Daoy (cell line): ENCODE measurements around the gene C4A. TPM values are rescaled to one million over a fixed set of nuclear protein-coding genes. Genes with fewer than 3 reads are reported as not detected.
"Not testable (repeated sequence)": the region's sequence is repeated elsewhere in the genome, so short reads cannot be mapped to it uniquely, and the experiment has no call there.

Experiments used
- DNase-seq: peaks from one replicate; pipeline ENCODE4 v3.0.0-alpha.2; 2015; ENCODE audit warnings: low read depth
- total RNA-seq: library from RNA; depleted of rRNA; stranded (reverse); fragments of >200 nt; shearing (Covaris generic); gene quantifications from 2 replicates; pipeline ENCODE4 v1.2.3, GENCODE V29; 2014

The C4A gene
- total RNA-seq, 1 experiment from 2014 or later, result 3.2 TPM

DNA sequence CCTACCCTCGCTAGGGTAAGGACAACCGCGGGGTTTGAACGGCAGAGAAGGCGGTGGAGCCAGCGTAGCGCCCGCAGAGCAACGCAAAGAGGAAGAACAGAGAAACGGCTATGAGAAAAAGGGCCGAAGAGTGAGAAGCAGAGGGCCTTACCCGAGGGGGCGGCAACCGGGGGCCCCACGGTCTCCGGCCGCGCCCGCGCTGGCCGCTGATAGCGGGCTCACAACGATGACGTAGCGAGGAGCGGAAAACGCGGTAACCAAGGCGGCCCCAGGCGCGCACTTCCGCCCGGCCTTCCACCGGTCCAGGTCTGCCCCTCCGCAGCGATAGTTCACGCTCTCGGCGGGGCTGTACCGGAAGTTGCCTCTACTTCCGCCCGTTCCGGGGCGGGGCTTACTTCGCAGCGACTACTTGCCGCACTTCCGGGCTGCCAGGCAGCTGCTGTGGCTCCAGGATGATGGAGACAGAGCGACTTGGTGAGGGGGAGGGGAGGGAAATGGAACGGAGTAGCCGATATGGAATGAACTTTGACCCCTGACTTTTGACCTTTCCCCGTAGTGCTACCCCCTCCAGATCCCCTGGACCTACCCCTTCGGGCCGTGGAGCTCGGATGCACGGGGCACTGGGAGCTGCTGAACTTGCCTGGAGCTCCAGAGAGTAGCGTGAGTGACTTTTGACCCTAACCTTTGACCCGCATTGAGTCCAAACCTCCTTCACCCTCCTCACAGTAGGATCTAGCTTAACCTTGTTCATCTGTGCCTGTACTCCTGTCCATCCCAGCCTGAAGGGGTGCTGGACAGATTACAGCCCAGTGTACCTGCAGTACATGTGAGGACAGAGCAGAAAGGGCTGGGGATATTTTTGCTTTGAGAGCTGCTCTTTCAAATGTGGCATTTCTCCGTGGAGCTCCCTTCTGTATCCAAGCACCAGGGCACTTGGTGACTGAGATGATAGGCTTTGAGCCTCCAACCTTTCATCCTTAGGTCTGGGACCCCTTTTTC, 22.8 kb upstream of the C4A start, which contains the start of the genes NELFE and SKIC2:
Gene NELFE, minus strand, starts transcription at position 231 of the 999 bp plus-strand sequence. CDS start 525 bp downstream, outside the sequence.
Gene SKIC2, plus strand, starts transcription at position 435 of the 999 bp plus-strand sequence. Its CDS starts 18 bp downstream, at position 453.
- peak; percentile 99 for DNase-seq

DNA sequence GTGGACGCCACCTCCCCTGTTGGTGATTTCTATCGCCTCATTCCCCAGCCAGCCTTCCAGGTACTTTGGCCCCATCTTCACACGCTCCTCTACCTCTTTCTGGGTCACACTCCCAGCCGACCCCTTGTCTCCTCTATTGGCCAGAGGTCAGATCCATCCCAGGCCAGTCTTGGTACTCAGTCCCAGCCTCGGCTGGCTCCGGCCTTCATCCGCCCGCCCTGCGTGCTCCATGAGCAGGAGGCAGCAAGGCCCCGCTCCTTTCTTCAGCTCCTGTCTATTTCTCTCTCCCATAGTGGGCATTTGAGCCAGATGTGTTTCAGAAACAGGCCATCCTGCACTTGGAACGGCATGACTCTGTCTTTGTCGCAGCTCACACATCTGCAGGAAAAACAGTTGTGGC, 20.2 kb upstream of the C4A start:
- no peak for DNase-seq

DNA sequence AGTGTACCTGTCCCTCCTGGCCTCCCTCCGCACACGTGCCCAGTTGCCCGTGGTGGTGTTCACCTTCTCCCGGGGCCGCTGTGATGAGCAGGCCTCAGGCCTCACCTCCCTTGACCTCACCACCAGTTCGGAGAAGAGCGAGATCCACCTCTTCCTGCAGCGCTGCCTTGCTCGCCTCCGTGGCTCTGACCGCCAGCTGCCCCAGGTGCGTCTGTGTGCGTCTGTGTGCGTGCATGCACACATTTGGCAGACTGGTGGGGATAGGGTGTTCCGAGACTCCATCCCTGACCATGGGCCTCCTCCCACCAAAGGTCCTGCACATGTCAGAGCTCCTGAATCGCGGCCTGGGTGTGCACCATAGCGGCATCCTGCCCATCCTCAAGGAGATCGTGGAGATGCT, 17.9 kb upstream of the C4A start:
- DNase-seq, result no peak

DNA sequence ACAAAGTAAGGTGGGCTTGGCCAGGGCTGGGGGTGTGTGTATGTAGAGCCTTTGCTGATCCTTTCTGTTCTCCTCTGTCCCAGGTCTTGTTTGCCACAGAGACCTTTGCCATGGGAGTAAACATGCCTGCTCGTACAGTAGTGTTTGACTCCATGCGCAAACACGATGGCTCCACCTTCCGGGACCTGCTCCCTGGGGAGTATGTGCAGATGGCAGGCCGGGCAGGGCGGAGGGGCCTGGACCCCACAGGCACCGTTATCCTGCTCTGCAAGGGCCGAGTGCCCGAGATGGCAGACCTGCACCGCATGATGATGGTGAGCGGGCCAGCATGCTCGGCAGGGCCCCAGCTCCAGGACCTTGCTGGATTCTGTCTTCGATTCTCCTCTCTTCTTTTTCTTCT, 16.2 kb upstream of the C4A start:
- DNase-seq, result no peak

DNA sequence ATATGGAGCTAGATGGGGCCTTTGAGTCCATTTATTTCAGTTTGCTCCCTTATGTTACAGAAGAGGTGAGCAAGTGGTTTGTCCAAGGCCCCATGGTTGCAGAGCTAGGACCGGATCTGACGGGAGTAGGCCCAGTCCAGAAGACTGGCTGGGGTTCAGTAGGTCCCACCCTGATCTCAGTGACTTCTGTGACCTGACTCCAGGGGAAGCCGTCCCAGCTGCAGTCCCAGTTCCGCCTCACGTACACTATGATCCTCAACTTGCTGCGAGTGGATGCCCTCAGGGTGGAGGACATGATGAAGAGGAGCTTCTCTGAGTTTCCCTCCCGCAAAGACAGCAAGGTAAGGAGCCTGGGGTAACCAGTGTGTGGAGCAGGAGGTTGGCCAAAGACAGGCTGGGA, 15.4 kb upstream of the C4A start:
- no peak for DNase-seq

DNA sequence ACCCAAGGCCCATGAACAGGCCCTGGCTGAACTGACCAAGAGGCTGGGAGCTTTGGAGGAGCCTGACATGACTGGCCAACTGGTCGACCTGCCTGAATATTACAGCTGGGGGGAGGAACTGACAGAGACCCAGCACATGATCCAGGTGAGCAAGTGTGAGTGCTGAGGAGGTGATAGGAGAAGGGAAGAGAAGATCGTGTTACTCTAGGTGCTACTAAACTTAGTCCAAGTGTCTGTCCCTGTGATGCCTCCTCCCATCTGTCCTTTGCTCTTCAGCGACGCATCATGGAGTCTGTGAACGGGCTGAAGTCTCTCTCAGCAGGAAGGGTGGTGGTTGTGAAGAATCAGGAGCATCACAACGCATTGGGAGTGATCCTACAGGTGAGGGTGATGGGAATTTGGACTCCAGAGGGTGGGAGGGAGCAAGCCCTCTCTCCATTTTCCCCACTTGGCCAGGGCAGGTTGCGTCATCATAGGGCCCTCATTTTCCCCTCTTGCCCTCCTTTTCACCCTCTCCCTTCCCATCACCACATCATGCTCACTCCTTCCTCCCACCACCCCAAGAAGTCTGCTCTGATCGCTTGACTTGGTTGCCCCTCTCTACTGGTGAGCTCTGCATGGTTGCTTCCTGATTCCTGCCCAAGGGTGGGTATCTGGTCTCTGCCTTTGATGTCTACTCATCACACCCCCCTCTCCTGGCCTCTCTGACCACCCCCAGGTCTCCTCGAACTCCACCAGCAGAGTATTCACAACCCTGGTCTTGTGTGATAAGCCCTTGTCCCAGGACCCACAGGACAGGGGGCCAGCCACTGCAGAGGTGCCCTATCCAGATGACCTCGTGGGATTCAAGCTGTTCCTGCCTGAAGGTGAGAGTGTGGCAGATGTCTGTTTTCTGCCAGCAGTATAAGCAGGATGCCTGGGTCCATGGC, 14.6 kb upstream of the C4A start:
- DNase-seq, result no peak

DNA sequence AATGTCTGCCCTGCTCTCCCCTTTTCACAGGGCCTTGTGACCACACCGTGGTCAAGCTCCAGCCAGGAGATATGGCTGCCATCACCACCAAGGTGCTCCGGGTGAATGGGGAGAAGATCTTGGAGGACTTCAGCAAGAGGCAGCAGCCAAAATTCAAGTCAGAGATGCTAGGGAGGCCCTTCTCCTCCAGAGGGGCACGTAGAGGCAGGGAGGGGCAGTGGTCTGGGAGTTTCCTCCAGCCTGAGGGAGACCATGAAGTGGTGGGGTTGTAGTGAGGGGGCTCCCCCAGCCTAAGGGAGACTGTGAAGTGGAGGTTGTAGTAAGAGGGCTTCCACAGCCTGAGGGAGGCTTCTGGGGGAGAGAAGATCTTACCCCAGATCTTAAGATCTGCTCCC, 13.9 kb upstream of the C4A start:
- DNase-seq, result no peak

DNA sequence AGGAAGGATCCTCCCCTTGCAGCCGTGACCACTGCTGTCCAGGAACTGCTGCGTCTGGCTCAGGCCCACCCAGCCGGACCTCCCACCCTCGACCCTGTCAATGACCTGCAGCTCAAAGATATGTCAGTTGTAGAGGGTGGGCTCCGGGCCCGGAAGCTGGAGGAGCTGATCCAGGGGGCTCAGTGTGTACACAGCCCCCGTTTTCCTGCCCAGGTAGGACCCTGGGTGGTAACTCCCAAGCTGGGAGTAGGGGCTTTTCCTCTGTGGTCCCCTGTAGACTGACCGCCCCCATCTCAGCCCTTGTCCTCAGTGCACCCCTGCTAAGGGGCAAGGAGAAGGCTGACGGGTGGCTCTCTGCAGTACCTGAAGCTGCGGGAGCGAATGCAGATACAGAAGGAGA, 13.5 kb upstream of the C4A start:
- no peak for DNase-seq

DNA sequence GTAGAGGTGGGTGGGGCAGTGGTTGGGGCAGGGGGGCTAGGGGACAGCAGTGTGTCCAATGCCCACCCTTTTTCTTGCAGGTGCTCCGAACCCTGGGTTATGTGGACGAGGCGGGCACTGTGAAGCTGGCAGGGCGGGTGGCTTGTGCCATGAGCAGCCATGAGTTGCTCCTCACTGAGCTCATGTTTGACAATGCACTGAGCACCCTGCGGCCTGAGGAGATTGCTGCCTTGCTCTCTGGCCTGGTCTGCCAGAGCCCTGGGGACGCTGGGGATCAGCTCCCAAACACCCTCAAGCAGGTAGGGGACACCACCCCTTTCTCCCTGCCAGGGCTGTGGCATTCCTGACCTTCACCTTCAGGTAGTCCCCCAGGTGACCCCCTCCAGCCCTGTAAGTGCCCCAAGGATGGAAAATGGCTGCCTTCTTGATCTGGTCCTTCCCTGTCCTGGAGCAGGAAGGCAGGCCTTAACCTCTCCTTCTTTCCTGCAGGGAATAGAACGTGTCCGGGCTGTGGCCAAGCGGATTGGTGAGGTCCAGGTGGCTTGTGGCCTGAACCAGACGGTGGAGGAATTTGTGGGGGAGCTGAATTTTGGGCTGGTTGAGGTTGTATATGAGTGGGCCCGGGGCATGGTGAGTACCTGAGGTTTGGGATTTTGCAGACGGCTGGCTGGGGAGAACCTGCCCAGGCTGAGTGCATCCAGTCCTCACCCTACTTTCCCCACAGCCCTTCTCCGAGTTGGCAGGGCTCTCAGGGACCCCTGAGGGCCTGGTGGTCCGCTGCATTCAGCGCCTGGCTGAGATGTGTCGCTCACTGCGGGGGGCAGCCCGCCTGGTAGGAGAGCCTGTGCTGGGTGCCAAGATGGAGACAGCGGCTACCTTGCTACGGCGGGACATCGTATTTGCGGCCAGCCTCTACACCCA, 12.8 kb upstream of the C4A start:
- DNase-seq, result no peak

DNA sequence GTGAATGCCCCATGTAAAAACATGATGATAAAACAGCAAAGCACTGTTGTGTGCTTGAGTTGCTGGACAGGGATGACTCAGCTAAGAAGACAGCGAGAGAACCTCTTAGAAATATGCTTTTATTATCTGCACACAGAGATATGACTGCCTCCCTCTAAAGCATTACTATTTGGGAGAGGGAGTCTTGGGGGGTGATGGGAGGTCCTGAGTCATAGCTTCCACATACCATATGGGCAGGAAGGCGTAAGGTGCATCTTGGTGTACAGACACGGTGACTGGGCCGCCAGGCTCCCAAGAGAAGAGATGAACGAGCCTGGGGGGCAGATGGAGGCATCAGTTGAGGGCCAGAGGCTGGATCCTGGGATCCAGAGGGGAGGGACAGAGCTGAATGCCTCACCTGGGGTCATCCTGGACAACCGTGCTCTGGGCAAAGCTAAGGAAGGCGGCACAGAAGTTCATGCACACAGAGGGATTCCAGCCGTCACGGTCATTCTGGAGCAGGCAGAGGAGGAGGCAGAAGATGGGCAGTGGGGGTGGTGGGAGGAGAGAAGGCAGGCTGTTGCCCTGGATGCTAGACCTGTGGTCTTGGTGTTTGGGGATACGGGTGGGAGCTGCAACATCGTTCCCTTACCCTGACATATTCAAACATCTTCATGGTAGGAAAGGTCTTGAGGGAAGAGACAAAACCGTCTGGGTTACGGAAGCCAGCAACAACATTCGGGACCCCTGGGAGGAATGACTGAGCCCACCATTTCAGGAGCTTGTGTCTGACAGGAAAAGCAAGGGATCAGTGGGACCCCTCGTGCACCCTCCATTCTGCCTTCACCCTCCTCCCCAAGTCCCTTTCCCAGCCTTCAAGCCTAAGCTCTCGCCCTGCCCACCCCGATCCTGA, 11.9 kb upstream of the C4A start:
- peak; percentile 33 for DNase-seq

DNA sequence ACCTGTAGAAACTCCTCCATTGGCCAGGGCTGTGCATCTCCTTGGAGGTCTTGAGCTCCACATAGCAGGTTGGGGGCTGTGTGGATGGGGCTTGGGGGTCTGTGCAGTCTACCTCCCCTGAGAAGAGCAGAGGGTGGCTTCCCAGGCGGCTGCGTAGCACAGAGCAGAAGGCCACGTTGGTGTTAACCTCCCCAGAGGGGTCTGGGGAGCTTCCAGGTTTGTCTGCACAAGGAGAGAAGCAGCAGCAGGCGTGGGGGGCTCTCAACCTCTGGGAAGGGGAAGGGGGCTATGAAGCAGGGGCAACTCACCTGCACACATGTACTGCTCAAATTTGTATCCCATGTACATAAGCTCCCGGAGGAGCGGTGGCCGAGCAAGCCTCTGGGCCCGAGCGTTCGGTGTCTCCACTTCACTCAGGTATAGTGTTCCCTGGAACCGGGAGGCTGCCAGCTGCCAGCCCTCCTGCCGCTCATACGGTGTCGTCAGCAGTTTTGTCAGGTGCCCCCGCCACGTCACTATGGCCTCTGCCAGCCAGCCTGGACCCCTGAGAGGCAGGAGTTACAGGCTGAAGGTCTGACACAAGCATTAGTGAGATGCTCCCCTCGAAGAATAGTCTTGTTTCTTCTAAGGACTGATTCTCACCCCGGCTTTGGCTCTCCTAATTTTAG, 11.1 kb upstream of the C4A start:
- DNase-seq, result peak; percentile 51

DNA sequence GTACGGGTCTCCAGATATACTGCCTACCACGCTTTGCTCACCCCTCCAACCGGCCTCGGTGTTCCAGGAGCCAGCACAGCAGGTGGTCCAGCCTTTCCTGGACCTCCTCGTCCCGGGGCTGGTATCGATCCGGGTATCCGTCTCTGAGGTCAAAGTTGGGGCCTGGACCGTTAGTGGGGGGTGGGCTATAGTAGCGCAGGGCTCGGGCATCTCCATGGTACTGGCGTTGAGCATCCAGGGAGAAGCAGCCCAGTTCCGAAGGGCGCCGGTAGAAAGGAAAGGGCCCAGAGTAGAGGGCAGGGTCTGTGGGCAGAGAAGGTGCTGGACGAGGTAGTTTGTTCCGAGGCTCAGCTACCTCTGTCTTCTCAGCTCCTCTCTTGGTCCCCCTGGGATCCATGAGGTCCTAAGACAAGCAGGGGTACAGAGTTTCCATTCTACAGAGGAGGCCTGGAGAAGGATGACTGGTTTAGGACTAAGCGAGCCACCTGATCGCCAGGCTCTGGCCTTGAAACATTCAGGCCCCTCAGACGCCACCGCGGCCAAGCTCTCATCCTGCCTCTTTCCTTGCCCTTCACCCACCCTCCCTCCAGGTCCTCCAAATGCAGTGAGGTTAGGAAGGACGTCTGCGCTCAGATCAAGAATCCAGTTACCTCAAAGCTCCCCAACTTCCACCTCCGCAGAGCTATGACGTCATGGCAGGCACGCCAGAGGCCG, 10.4 kb upstream of the C4A start:
- no peak for DNase-seq

DNA sequence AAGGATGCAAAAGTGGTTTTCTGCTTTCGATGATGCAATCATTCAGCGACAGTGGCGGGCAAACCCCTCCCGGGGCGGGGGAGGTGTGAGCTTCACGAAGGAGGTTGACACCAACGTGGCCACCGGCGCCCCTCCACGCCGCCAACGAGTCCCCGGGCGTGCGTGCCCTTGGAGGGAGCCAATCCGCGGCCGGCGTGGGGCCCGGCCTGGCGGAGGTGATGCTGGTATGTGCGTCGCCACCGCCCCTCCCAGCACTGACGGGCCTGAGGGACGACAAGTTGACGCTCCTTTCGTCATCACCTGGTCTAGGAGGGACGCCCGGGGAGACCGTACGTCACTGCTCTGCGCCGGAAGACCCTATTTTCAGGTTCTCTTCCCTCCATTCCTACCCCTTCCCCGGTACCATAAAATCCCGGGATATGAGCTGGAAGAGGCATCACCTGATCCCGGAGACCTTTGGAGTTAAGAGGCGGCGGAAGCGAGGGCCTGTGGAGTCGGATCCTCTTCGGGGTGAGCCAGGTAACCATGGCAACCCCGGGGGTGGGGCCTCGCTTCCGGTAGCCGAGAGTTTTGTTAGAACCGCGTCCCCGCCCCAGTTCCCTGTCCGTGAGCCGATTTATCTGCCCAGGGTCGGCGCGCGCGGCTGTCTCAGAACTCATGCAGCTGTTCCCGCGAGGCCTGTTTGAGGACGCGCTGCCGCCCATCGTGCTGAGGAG, 9.7 kb upstream of the C4A start, which contains the start of gene DXO:
Gene DXO, minus strand, starts transcription at position 146 of the 716 bp plus-strand sequence. CDS start 463 bp downstream, outside the sequence.
- peak; percentile 100 for DNase-seq

DNA sequence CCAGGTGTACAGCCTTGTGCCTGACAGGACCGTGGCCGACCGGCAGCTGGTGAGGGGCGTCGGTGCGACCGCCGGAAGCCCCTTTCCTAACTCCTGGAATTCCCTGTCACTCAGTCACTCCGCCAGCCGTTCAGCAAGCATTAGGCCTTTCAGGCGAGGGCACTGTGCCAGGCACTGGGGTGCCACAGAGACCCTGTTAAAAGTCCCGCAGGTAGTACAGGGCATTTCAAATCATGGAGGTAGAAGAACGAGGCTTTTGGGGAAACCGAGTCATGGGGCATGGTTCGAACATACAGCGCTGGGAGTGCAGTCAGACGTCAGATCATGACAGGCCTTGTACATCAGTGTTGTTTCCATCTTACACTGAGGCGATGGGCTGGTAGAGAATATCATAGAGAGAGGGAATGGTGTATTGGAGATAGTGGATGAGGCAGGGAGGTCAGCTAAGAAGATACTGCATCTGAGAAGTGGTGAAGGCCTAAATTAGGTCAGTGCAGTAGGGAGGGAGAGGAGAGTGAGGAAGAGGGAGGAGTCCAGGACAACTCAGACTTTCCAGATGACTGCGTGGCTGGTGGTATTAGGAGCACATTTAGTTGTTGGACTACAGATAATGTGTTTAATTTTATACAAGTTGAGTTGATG, 9.0 kb upstream of the C4A start:
- peak; percentile 36 for DNase-seq

DNA sequence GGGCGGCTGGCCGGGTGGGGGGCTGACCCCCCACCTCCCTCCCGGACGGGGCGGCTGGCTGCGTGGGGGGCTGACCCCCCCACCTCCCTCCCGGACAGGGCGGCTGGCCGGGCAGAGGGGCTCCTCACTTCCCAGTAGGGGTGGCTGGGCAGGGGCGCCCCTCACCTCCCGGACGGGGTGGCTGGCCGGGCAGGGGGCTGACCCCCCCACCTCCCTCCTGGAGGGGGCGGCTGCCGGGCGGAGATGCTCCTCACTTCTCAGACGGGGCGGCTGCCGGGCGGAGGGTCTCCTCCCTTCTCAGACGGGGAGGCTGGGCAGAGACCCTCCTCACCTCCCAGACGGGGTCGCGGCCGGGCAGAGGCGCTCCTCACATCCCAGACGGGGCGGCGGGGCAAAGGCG, 5.8 kb upstream of the C4A start:
- not testable (repeated sequence) for DNase-seq

DNA sequence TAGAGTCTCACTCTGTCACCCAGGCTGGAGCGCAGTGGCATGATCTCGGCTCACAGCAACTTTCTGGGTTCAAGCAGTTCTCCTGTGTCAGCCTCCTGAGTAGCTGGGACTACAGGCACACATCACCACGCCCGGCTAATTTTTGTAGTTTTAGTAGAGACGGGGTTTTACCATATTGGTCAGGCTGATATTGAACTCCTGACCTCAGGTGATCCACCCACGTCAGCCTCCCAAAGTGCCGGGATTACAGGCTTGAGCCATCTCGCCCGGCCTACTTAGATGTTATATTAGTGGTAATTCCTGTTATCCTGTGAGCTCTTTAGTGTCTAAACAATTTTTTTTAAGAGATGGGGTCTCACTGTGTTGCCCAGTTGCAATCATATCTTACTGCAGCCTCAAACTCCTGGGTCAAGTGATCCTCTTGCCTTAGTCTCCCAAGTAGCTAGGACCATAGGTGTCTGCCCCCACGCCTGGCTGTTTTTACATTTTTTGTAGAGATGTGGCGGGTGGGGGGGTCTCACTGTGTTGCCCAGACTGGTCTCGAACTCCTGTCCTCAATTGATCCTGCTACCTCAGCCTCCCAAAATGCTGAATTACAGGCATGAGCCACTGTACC, 3.9 kb upstream of the C4A start:
- no peak for DNase-seq

DNA sequence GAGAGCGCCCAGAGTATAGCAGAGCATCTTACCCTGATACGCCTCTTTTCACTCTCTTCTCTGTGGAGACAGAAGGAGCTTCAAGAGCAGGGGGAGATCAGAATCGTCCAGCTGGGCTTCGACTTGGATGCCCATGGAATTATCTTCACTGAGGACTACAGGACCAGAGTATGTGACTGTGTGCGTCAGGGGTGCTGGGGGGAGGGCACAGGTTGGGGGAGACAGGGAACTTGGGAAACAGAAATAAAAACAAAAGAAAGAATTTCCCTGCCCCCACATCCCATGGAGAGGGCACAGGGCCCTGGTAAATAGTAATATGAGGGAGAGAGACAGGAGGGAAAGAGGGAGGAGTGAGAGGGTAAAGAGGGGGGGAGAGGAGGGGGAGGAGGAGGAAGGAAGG, 3.0 kb upstream of the C4A start:
- DNase-seq, result no peak
